DND-41 (cell line): ENCODE results near the gene NYAP2.

Experiments
- CTCF ChIP-seq: IDR thresholded peaks from 2 replicates; pipeline ENCODE4 v1.5.1; 2012; ENCODE audit warnings: borderline replicate concordance, low read length, moderate library complexity, mild to moderate bottlenecking; ENCODE audit not compliant: poor library complexity, severe bottlenecking; ENCODE audit errors: extremely low read depth
- EZH2 ChIP-seq: IDR thresholded peaks from 3 replicates; pipeline ENCODE4 v1.6.1; 2012; ENCODE audit warnings: borderline replicate concordance, low read depth, mild to moderate bottlenecking, moderate library complexity, low read length, inconsistent platforms; ENCODE audit not compliant: severe bottlenecking

DNA sequence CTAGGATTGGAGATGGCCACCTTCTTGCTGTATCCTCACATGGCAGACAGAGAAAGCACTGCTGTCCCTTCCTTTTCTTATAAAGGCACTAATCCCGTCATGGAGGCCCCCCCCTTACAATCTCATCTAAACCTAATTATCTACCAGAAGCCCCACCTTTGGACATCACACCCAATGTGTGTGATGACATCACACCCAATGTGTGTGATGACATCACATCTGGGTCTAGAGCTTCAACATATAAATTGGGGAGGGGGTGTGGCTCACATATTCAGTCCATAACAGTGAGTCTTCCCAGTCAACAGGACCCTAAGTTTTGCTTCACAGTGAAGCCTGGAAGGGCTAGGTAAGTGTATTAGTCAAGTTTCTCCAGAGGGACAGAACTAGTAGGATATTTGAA, 213.1 kb downstream of the NYAP2 start:
- no peak for TF ChIP-seq CTCF
- TF ChIP-seq EZH2 = no peak
